Ascending aorta (tissue), 2 donors: Measurements from ENCODE around the gene NDUFS3. TPM values are rescaled to one million over a fixed set of nuclear protein-coding genes. Genes with fewer than 3 reads are reported as not detected.
A peak's percentile ranks its signal among the peaks of the same experiment; 100 is the strongest.

Experiments used
- DNase-seq, 2 donors: peaks; one replicate each; pipeline ENCODE4 v3.0.0-alpha.2; 2019; ENCODE audit warnings: low spot score in 2 of 2
- H3K27ac ChIP-seq, 2 donors: fragments of 200-600 bp; sonication (generic); one replicate each; pipeline ENCODE4 v1.5.1; 2016 to 2017; ENCODE audit warnings: mild to moderate bottlenecking in 1 of 2
- H3K27me3 ChIP-seq: fragments of 200-600 bp; sonication (generic); one replicate; pipeline ENCODE4 v1.5.1; 2017
- H3K36me3 ChIP-seq, 2 donors: fragments of 200-600 bp; sonication (generic); one replicate each; pipeline ENCODE4 v1.5.1; 2016
- H3K4me1 ChIP-seq, 2 donors: fragments of 200-600 bp; sonication (generic); one replicate each; pipeline ENCODE4 v1.5.1; 2016 to 2017; ENCODE audit warnings: mild to moderate bottlenecking in 1 of 2
- H3K4me3 ChIP-seq, 2 donors: fragments of 200-600 bp; sonication (generic); one replicate each; pipeline ENCODE4 v1.5.1; 2016 to 2017; ENCODE audit warnings: mild to moderate bottlenecking in 1 of 2
- H3K9me3 ChIP-seq, 2 donors: fragments of 200-600 bp; sonication (generic); one replicate each; pipeline ENCODE4 v1.5.1; 2016
- CTCF ChIP-seq, 3 experiments: fragments of 200-600 bp in 2 of 3; fragments of 450-650 bp in 1 of 3; sonication (generic) in 2 of 3; IDR thresholded peaks; one replicate each; pipeline ENCODE4 v1.5.1; 2016 to 2019; ENCODE audit warnings: antibody characterized with exemption in 3 of 3, mild to moderate bottlenecking in 1 of 3, moderate library complexity in 1 of 3
- intact Hi-C: fragments of 100-400 bp; cut with DNase I; formaldehyde crosslinking; loops from one replicate; pipeline ENCODE4 v1.15.1; 2023
- total RNA-seq: library from RNA; depleted of rRNA; stranded (reverse); fragments of >200 nt; gene quantifications from one replicate; pipeline ENCODE4 v1.1.0, GENCODE V29; 2016

The NDUFS3 gene
- total RNA-seq, 1 donor from 2014 or later: 19.9 TPM

GRCh38 chr11:47571357-47571729, 7.5 kb upstream of the NDUFS3 start:
- no peak overlapping the region for H3K4me3 ChIP-seq
- no peaks in the 10 kb centered on the region for H3K9me3 ChIP-seq
- no peak for DNase-seq
- H3K4me1 ChIP-seq: peaks cover 2 to 3% of the 10 kb centered on the region in 2 donors
- TF ChIP-seq CTCF (IDR thresholded peaks at IDR 0.05): no peak
- H3K36me3 ChIP-seq: peaks cover 47 to 53% of the 10 kb centered on the region in 2 donors
- no peaks in the 10 kb centered on the region for H3K27me3 ChIP-seq
- H3K27ac ChIP-seq: no peak overlapping the region
- intact Hi-C loops: no loop called here

- DNase-seq: no peak
These were observed 7.0 kb upstream of the NDUFS3 start for GRCh38 chr11:47571895-47572294.

GRCh38 chr11:47572715-47573255, 6.1 kb upstream of the NDUFS3 start:
- no peak for DNase-seq
- no peak overlapping the region for H3K4me3 ChIP-seq
- peaks cover 5 to 8% of the 10 kb centered on the region in 2 donors for H3K4me1 ChIP-seq
- H3K36me3 ChIP-seq: peaks cover 47 to 59% of the 10 kb centered on the region in 2 donors
- intact Hi-C loops: no loop called here
- no peaks in the 10 kb centered on the region for H3K27me3 ChIP-seq
- no peaks in the 10 kb centered on the region for H3K9me3 ChIP-seq
- H3K27ac ChIP-seq: no peak overlapping the region
- no peak for TF ChIP-seq CTCF (IDR thresholded peaks at IDR 0.05)

More at GRCh38 chr11:47571895-47572294, 7.0 kb upstream of the NDUFS3 start:
- no peak overlapping the region for H3K4me3 ChIP-seq
- H3K36me3 ChIP-seq: peaks cover 47 to 57% of the 10 kb centered on the region in 2 donors
- H3K27me3 ChIP-seq: no peaks in the 10 kb centered on the region
- no peak for TF ChIP-seq CTCF (IDR thresholded peaks at IDR 0.05)
- H3K4me1 ChIP-seq: peaks cover 0 to 3% of the 10 kb centered on the region in 2 donors
- intact Hi-C loops: no loop called here
- no peaks in the 10 kb centered on the region for H3K9me3 ChIP-seq
- no peak overlapping the region for H3K27ac ChIP-seq

- H3K27me3 ChIP-seq: no peaks in the 10 kb centered on the region
- no peak for DNase-seq
- peaks cover 47 to 59% of the 10 kb centered on the region in 2 donors for H3K36me3 ChIP-seq
- intact Hi-C loops: no loop called here
- peaks cover 11% of the 10 kb centered on the region in 2 donors for H3K4me1 ChIP-seq
- TF ChIP-seq CTCF (IDR thresholded peaks at IDR 0.05): no peak
- no peak overlapping the region for H3K4me3 ChIP-seq
- no peak overlapping the region for H3K27ac ChIP-seq
- no peaks in the 10 kb centered on the region for H3K9me3 ChIP-seq
These were observed 5.6 kb upstream of the NDUFS3 start for GRCh38 chr11:47573321-47573720.

- no peaks in the 10 kb centered on the region for H3K27me3 ChIP-seq
These were observed 1.3 kb upstream of the NDUFS3 start for GRCh38 chr11:47577460-47578041.

More at GRCh38 chr11:47577460-47578041, 1.3 kb upstream of the NDUFS3 start:
- H3K4me1 ChIP-seq: peaks cover 14 to 15% of the 10 kb centered on the region in 2 donors
- no peaks in the 10 kb centered on the region for H3K9me3 ChIP-seq
- TF ChIP-seq CTCF (IDR thresholded peaks at IDR 0.05): no peak
- peak overlapping the region; percentile 74 to 93 for H3K4me3 ChIP-seq
- intact Hi-C loops: loop anchor here (2.0 to 5.0 kb wide), 4 partner anchors 25 to 190 kb away; partner anchors contain the start of genes CELF1, FNBP4, MTCH2 and SLC39A13
- peaks cover 44 to 50% of the 10 kb centered on the region in 2 donors for H3K36me3 ChIP-seq
- peak overlapping the region in 1 of 2 donors; percentile 75 for H3K27ac ChIP-seq
- DNase-seq: no peak
